ENCODE measurements around the gene PTGES3L.
"Not testable (repeated sequence)": the region's sequence is repeated elsewhere in the genome, so short reads cannot be mapped to it uniquely, and the experiment has no call there.

- TF ChIP-seq ZBTB33 (IDR thresholded peaks at IDR 0.05); YY1 (IDR thresholded peaks at IDR 0.05); CTCF (IDR thresholded peaks at IDR 0.05; ENCODE audit: low read depth, low read length, missing input control); ATF3 (IDR thresholded peaks at IDR 0.05); MAX (IDR thresholded peaks at IDR 0.05); JUND (IDR thresholded peaks at IDR 0.05); SP1 (IDR thresholded peaks at IDR 0.05); RAD21 (IDR thresholded peaks at IDR 0.05): not testable (repeated sequence)
Observed at GRCh38 chr17:43000894-43001293, 21.0 kb upstream of the PTGES3L start.

Measured in liver (tissue), 3 donors.